Right lobe of liver (tissue), 4 donors: ENCODE results near the gene TMEM131.

Source experiments
- CTCF ChIP-seq, 4 donors: fragments of 200-600 bp in 3 of 4; fragments of 450-650 bp in 1 of 4; IDR thresholded peaks; one replicate each; pipeline versions ENCODE4 v1.5.1 to v1.8.0; 2016 to 2022; ENCODE audit warnings: antibody characterized with exemption in 4 of 4, mild to moderate bottlenecking in 2 of 4
- POLR2A ChIP-seq: fragments of 450-650 bp; IDR thresholded peaks from one replicate; pipeline ENCODE4 v1.6.1; 2017; ENCODE audit warnings: antibody characterized with exemption, mild to moderate bottlenecking
- donor health status: DM: no; HTN: no; CAD: no.
- donor health status: DM: no; HTN: no; CAD: no.
- donor health status: DM: no; HTN: yes; CAD: no.

GRCh38 chr2:98008415-98008814 is 12.7 kb upstream of the TMEM131 start:
- TF ChIP-seq CTCF (IDR thresholded peaks at IDR 0.05) (no peak), POLR2A (no peak)
